Loucy (cell line): ENCODE measurements around the gene OVAAL.

ENCODE experiments used
- CTCF ChIP-seq: fragments of 200-600 bp; sonication (generic); conservative IDR thresholded peaks from 2 replicates; pipeline ENCODE4 v1.5.1; 2014; ENCODE audit warnings: mild to moderate bottlenecking, antibody characterized with exemption, low read length
- EZH2phosphoT487 ChIP-seq: fragments of 200-600 bp; IDR thresholded peaks from 2 replicates; pipeline ENCODE4 v1.6.1; 2018; ENCODE audit warnings: antibody characterized with exemption, mild to moderate bottlenecking, moderate library complexity, borderline replicate concordance

GRCh38 chr1:180521474-180522212 lies 37.1 kb upstream of the OVAAL start:
- TF ChIP-seq CTCF (no peak), EZH2phosphoT487 (no peak)
